ENCODE data around the gene JSRP1.

JSRP1 gene

DNA sequence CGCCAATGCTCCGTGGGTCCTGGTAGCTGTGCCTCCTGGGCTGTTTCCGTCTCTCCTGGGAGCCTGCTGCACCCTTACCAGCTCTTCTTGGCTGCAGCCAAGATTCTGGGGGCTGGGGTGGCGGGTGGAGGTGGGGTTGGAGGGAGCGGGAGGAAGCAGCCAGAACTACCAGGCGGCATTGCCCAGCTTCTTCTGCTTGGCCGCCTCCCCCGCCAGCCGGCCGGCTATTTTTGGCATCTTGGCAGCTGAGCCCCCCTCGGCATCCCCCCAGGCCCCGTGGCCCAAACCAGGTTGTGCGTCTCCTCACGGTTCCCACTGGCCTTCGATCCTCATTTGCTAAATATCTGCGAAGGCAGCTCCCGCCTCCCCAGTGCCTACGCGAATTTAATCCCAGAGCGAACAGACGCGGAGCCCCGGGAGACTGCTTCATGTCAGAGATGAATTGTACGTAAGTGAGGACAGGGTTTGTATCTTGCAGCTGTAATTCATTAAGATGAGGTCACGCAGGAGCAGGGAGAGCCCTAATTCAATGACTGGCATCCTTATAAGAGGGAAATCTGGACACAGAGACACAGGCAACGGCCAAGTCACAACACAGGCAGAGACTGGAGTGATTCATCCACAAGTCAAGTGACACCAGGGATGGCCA, 38.6 kb upstream of the JSRP1 start:
- DNase-seq (ENCODE audit: low read depth): peak; percentile 90
- TF ChIP-seq, protein P1, sequence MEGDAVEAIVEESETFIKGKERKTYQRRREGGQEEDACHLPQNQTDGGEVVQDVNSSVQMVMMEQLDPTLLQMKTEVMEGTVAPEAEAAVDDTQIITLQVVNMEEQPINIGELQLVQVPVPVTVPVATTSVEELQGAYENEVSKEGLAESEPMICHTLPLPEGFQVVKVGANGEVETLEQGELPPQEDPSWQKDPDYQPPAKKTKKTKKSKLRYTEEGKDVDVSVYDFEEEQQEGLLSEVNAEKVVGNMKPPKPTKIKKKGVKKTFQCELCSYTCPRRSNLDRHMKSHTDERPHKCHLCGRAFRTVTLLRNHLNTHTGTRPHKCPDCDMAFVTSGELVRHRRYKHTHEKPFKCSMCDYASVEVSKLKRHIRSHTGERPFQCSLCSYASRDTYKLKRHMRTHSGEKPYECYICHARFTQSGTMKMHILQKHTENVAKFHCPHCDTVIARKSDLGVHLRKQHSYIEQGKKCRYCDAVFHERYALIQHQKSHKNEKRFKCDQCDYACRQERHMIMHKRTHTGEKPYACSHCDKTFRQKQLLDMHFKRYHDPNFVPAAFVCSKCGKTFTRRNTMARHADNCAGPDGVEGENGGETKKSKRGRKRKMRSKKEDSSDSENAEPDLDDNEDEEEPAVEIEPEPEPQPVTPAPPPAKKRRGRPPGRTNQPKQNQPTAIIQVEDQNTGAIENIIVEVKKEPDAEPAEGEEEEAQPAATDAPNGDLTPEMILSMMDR (conservative IDR thresholded peaks at IDR 0.05; ENCODE audit: low read length): no peak
- peak overlapping the region; percentile 16 for H3K4me3 ChIP-seq (ENCODE audit: low read length)

DNA sequence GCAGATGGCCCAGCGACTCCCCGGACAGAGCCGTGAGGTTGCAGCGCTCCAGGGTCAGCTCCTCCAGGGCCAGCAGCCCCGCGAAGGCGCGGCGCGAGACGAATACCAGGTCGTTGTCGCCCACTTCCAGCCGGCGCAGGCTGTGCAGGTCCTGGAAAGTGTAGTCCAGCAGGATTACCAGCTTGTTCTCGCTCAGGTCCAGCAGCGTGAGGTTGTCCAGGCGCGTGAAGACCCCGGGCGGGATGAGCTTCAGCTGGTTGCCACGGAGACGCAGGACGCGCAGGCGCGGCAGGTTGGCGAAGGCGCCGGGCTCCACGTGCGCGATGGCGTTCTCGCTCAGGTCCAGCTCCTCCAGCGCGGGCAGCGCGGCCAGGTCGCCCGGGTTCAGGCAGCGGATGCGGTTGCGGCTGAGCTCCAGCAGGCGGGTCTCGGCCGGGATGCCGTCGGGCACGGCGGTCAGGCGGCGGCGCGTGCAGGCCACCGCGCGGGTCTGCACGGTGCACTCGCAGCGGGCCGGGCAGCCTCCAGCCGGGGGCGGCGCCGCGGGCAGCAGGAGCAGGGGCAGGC, 35.1 kb upstream of the JSRP1 start:
- TF ChIP-seq, protein P1 (conservative IDR thresholded peaks at IDR 0.05; ENCODE audit: low read length): no peak
- DNase-seq (ENCODE audit: low read depth): no peak
- H3K4me3 ChIP-seq (ENCODE audit: low read length): no peak overlapping the region

DNA sequence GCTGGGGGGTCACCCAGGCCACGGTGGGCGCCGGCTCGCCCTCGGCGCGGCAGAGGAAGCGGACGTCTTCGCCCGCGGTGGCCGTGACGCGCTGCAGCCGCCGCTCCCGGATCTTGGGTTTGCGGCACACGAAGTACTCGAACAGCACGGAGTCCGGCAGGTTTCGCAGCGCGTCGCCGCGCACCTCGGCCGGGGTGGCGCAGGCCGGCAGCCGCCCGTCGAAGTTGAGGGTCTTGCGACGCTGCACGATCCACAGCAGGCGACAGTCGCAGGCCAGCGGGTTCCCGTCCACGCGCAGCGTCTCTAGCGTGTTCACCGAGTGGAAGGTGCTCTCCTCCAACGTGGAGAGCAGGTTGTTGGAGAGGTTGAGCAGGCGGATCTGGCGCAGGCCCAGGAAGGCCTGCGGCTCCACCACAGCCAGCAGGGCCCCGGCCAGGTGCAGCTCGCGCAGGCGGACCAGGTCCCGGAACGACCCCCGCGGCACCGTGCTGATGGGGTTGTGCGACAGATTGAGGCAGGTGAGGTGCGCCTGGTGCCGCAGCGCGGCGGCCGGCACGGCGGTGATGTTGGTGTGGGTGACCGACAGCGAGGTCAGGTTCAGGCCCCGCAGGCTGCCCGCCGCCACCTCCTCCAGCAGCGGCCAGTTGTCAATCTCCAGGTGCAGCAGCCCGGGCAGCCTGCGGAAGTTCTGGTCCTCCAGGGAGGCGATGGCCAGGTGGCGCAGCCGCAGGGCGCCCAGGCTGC, 34.4 kb upstream of the JSRP1 start:
- H3K4me3 ChIP-seq (ENCODE audit: low read length): no peak overlapping the region
- DNase-seq (ENCODE audit: low read depth): no peak
- TF ChIP-seq, protein P1 (conservative IDR thresholded peaks at IDR 0.05; ENCODE audit: low read length): no peak

DNA sequence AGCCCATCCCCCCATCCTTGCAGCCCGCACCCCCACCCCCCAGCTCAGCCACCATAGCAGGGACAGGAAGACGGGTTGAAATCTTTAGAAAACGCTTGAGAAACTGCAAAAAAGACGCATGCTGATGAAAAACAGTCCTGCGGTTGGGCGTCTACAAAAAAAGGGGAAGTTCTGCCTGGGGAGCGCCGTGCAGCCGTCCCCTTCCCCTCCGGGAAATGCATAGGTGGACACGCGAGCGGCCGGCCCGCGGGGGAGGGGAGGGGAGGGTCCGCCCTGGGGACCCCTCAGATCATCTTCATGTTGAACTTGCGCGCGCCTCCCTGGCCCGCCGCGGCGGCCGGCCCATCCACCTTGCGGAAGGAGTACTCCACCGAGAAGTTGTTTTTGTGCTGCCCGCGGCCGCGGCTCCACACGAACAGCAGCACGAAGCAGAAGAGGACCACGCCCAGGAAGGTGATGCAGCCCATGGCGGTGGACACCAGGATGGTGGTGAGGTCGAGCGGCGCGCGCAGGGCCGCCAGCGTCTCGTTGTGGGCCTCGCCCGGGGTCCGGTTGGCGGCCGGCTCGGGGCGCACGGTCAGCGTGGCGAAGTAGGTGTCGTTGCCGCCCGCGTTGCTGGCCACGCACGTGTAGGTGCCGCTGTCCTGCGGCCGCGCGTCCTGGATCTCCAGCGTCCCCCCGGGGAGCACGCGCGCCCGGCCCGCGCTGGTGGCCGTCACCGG, 33.7 kb upstream of the JSRP1 start:
- peak overlapping the region; percentile 31 for H3K4me3 ChIP-seq (ENCODE audit: low read length)
- TF ChIP-seq, protein P1 (conservative IDR thresholded peaks at IDR 0.05; ENCODE audit: low read length): no peak
- no peak for DNase-seq (ENCODE audit: low read depth)

DNA sequence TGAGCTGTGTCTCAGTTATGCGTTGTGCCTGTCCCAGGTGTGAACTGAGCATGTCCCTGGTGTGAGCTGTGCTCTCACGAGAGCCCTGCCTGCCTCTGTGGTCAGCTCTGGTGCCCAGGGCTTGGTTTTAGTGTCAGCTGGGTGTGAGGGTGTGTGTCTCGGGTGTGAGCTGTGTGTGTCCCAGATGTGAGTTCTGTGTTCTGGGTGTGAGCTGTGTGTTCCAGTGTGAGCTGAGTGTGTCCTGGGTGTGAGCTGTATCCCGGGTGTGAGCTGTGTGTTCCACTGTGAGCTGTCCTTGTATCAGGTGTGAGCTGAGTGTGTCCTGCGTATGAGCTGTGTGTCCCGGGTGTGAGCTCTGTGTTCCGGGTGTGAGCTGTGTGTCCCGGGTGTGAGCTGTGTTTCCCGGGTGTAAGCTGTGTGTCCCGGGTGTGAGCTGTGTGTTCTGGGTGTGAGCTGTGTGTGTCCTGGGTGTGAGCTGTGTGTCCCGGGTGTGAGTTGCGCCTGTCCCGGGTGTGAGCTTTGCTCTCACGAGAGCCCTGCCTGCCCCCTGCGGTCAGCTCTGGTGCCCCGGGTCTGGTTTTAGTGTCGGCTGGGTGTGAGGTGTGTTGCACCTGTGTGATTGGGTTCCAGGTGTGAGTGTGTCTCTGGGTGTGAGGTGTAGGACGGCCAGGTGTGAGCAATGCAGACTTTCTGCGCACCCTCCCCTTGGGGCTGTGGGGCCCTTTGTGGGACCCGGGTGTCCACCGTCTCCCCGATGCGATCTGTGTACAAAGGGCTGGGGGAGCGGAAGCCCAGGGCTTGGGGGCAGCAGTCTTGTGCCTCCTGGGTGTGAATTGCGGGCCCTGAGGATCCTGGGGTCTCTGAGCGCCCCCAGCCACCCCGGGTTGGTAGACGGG, 32.8 kb upstream of the JSRP1 start:
- DNase-seq (ENCODE audit: low read depth): no peak
- H3K4me3 ChIP-seq (ENCODE audit: low read length): no peak overlapping the region

DNA sequence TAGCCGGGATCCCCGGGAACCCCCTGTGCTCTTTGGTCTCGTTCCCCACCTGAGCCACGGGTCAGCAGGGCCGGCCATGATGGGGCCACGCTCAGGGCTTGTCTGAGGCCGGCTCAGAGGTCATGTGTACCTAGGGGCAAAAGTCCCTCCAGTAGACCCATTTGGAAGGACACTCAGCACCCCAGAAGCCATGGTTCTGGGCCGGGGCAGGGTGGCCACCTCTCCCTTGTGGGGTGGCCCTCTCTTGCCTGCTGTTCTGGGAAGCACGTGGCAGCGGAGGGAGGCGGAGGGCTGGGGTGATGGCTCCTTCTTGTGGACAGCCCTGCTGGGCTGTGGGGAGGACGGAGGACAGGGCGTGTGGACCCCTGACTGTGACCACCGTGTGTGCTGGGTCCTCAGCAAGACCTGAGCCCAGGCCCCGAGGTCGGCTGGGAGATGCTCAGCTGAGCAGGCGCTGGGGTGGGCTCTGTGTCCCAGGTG, 32.2 kb upstream of the JSRP1 start:
- no peak for DNase-seq (ENCODE audit: low read depth)
- TF ChIP-seq, protein P1 (conservative IDR thresholded peaks at IDR 0.05; ENCODE audit: low read length): no peak
- no peak overlapping the region for H3K4me3 ChIP-seq (ENCODE audit: low read length)

More for the DNA sequence above, 32.8 kb upstream of the JSRP1 start:
- TF ChIP-seq, protein P1 (conservative IDR thresholded peaks at IDR 0.05; ENCODE audit: low read length): no peak
